Stimulated activated CD4-positive, alpha-beta T cell treated with anti-CD3 and anti-CD28 coated beads, Interleukin-12 subunit alpha, Interleukin-12 subunit beta, amount 100 ng/mL, for 24 hours (primary cell): ENCODE measurements around the gene TTC28.

Source experiments
- DNase-seq, 2 experiments: peaks; one replicate each; pipeline ENCODE4 v3.0.0-alpha.2; 2020; ENCODE audit warnings: low read depth in 2 of 2

The TTC28 gene

DNA sequence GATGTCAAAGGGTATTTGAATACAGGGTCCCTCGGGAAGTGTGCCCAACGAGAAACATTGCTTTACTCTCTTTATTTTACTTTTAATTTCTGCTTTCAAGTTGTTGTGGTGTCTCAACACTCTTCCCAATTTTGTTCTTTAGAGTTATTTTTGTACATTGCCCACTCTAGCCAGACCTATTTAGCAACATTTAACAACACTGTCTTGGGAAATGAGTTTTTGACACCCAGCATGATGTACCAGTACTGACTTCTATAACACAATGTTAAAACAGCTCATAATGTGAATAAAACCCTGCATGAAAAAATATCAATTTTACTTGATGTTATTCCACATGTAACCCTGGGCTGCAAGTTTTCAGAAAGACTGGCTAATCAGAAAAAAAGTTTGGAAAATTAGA, 410.4 kb downstream of the TTC28 start:
- DNase-seq = no peak

GRCh38 chr22:28268850-28269249, 410.8 kb downstream of the TTC28 start:
- DNase-seq = no peak

GRCh38 chr22:28268171-28268570, 411.5 kb downstream of the TTC28 start:
- no peak for DNase-seq

DNA sequence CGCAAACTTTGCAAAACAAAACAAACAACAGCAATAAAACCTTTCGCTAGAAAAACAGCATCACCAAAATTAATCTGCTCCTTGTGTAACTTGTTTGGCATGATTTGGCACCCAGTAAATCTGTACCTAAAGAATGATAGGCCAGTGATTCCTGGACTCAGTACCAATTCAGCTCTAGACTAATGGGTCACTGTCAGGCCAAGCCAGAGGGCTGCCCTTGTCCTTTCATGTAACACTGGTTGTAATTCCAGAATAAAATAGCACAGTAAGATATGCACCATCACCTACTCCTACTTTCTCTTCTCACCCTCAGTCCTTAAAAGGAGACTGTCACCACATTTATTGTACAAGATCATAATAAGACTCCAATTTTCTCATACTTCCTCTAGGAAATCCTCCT, 419.0 kb downstream of the TTC28 start:
- no peak for DNase-seq

- DNase-seq = no peak
Observed at GRCh38 chr22:28259774-28260312, 419.8 kb downstream of the TTC28 start.

GRCh38 chr22:28254396-28254795, 425.2 kb downstream of the TTC28 start:
- no peak for DNase-seq

- no peak for DNase-seq
Observed at GRCh38 chr22:28252539-28252938, 427.1 kb downstream of the TTC28 start.

- no peak for DNase-seq
Observed at GRCh38 chr22:28250036-28250695, 429.5 kb downstream of the TTC28 start.

DNA sequence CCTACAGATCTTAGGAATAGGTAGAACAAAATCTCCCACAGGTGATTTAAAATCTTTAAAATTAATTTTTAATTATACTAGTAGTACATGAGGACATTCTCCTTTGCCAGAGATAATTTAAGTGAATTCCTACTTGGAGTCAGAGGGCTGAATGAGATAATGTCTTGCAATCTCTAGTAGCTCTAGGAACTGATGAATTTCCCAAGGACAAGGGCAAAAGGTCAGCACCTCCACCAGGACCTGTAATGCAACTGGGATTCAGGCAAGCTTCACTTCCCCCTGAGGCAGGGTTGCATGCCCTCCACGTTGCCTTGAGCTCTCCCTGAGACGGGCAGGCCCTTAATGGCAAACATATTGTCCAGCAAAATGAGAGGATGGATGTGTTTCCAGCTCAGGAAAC, 430.2 kb downstream of the TTC28 start:
- DNase-seq = no peak

GRCh38 chr22:28247667-28248363, 431.8 kb downstream of the TTC28 start:
- DNase-seq = no peak

DNA sequence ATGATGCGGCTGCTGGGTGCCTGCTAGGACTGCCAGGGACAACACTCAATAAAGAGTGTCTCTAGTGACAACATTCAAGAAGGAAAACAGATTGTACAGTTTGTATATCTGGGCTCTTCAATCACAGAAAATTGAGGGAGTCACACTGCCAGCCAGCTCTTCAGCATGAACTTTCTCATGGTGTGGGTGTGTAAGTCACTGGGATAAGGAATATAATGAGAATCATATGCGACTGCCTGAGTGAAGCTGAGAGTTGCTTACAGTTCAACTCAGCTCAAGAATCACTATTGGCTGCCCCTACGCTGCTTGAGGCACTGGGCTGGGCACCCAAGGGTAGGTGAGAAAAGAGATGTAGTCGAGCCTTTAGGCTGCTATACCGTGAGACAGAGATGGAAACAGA, 432.5 kb downstream of the TTC28 start:
- no peak for DNase-seq

DNA sequence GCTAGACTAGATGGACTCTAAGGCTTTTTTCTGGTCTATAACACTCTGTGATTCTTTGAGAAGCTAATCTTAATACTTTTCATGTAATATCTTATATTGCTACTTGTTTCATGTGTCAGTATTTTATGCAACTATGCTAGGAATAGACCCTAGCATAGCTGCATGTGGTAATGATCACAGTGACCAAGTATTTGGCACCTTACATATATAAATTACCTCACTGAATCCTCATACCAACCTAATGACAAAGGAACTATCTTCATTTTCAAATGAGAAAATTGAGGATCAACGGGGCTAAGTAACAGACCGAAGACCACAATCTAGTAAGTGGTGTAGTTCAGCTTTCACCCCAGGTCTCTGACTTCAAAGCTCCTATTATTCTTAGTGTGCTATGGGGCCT, 433.2 kb downstream of the TTC28 start:
- no peak for DNase-seq

GRCh38 chr22:28245579-28246224, 433.9 kb downstream of the TTC28 start:
- no peak for DNase-seq

DNA sequence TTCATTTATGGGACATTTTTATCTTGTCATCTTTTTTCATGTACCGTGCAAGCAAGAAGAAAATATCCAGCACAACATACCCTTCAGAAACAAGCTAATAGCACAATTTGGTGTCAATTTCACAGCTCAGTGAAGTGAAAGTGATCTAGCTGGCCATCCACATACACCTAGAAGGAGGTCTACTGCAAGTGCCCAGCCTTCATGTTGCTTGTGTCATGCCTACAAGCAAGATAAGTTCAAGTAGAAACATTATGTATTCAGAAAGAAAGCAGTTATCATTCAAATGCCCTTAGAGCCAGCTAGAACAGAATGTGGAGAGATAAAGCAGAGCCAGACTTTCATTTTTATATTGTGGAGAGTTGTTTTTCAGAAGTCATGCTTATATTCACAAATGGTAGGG, 434.9 kb downstream of the TTC28 start:
- DNase-seq = no peak

- DNase-seq = no peak
Observed at GRCh38 chr22:28243539-28243938, 436.1 kb downstream of the TTC28 start.

DNA sequence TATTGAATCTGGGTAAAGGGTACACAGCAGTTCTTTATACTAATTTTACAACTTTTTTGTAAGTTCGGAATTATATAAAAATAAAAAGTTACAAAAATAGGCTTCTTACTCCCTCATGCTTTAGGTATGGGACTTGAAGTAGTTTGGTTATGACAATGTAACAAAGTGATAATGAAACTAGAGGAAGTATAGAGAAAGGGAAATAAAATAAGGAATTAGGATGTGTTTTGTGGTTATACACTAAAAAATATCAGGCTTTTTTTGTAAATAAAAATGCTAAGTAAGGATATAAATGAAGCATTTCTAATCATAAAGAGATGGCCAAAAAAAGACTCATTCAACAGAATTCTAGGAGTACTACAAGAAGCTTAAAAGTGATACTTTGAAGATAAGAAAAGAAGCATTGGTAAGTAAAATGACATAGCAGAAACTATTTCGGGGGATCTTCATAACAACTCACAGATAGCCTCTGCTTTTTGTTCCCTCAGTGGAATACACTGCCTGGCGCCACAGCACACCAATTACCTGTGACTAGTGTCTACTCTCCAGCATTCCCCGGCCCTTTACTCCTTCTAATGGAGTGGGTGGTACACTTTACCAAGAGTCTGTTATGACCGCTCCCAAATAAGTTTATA, 437.9 kb downstream of the TTC28 start:
- no peak for DNase-seq

- DNase-seq = no peak
Observed at GRCh38 chr22:28239941-28240340, 439.7 kb downstream of the TTC28 start.

- DNase-seq = no peak
Observed at GRCh38 chr22:28237783-28238182, 441.9 kb downstream of the TTC28 start.

GRCh38 chr22:28237112-28237511, 442.5 kb downstream of the TTC28 start:
- DNase-seq = no peak

DNA sequence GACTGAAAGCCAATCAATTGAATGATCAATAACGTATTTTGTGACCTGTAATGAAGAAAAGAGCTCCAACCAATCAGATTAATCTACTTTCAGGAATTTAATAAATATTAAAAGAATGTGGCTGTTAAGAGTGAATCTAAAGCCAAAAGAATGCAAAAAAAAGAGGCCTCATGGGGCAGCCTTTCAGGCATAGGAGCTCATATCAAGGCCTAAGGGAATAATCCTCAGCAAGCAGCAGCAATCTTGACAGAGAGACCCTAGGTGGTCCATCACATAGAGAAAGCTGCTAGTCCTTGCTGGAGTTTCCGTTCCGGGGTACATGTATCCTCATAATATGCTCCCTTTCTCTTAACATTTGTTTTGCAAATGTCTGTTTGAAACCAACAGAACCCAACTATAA, 447.4 kb downstream of the TTC28 start:
- DNase-seq = no peak

GRCh38 chr22:28231441-28231840, 448.2 kb downstream of the TTC28 start:
- no peak for DNase-seq

DNA sequence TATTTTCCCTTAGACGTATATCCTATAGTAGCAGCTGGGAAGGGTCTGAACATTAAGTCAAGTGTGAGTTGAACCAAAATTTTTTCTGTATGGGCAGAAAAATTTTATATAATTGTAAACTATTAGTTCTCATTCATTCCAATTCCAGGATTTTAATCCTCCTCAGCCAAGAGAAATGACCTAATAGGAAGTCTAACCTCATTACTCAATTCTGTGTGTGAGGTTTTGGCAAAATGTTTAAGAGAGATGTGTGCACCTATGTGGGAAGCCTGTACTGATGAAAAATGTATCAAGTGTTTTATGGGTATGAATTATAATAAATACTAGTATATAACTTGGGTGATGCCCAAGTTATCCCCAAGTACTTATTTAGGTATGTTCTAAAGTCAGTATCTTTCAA, 449.0 kb downstream of the TTC28 start:
- DNase-seq = no peak
